Right lobe of liver (tissue), 4 donors: Measurements from ENCODE around the gene KANSL1.

Source experiments
- POLR2A ChIP-seq: fragments of 450-650 bp; IDR thresholded peaks from one replicate; pipeline ENCODE4 v1.6.1; 2017; ENCODE audit warnings: antibody characterized with exemption, mild to moderate bottlenecking
- TF ChIP-seq, protein P1 (sequence below), 4 donors: fragments of 200-600 bp in 3 of 4; fragments of 450-650 bp in 1 of 4; IDR thresholded peaks; one replicate each; pipeline versions ENCODE4 v1.5.1 to v1.8.0; 2016 to 2022; ENCODE audit warnings: antibody characterized with exemption in 4 of 4, mild to moderate bottlenecking in 2 of 4
- donor health status: DM: no; HTN: no; CAD: no.
- donor health status: DM: no; HTN: no; CAD: no.
- donor health status: DM: no; HTN: yes; CAD: no.

DNA sequence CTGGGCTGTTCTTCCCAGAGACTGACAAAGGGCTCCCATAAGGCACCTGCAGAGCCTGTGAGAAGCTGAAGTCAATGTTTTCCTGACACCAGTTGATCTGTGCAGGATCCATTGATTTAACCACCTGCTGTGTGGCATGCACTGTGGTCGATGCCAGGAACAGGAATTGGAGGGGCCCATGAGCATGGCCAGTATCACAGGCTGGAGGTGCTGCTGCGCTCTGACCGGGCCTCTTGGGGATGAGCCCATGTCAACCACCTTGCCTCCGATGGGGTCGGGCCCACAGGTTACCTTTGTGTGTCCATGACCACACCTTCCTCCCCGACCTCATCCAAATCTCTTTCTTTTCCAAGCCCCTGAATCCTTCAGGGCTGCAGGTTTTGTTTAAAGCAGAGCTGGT, 212.4 kb downstream of the KANSL1 start:
- TF ChIP-seq, protein P1, sequence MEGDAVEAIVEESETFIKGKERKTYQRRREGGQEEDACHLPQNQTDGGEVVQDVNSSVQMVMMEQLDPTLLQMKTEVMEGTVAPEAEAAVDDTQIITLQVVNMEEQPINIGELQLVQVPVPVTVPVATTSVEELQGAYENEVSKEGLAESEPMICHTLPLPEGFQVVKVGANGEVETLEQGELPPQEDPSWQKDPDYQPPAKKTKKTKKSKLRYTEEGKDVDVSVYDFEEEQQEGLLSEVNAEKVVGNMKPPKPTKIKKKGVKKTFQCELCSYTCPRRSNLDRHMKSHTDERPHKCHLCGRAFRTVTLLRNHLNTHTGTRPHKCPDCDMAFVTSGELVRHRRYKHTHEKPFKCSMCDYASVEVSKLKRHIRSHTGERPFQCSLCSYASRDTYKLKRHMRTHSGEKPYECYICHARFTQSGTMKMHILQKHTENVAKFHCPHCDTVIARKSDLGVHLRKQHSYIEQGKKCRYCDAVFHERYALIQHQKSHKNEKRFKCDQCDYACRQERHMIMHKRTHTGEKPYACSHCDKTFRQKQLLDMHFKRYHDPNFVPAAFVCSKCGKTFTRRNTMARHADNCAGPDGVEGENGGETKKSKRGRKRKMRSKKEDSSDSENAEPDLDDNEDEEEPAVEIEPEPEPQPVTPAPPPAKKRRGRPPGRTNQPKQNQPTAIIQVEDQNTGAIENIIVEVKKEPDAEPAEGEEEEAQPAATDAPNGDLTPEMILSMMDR (IDR thresholded peaks at IDR 0.05): no peak
- no peak for TF ChIP-seq POLR2A
